PC-9 (cell line): ENCODE measurements around the gene FOXN1. TPM values are rescaled to one million over a fixed set of nuclear protein-coding genes. Genes with fewer than 3 reads are reported as not detected.

Source experiments
- BruUV-seq: library from RNA; stranded (reverse); fragments of 400-500 nt; replicated peaks from 2 replicates; lab custom pipeline; 2021; lab: Mats Ljungman, UMichigan
- CTCF ChIA-PET: fragments of 300-600 bp; sonication (Branson Sonifier 250); formaldehyde crosslinking; loops from one replicate; lab custom pipeline; 2022; ENCODE audit warnings: antibody characterized with exemption; lab: Charles Lee
- POLR2A ChIA-PET: fragments of 300-600 bp; sonication (Branson Sonifier 250); formaldehyde crosslinking; loops from one replicate; lab custom pipeline; 2022; ENCODE audit warnings: antibody characterized with exemption; ENCODE audit not compliant: unreplicated experiment; lab: Charles Lee
- DNase-seq, 2 experiments: peaks; one replicate each; pipeline versions ENCODE4 v3.0.0 to v3.0.0-alpha.2; 2015 to 2022; ENCODE audit warnings: mixed read lengths in 1 of 2
- H2AFZ ChIP-seq: fragments of 200-600 bp; sonication (generic); 2 replicates; pipeline ENCODE4 v1.8.1; 2017; ENCODE audit warnings: antibody characterized with exemption
- H3F3A ChIP-seq: fragments of 200-600 bp; sonication (generic); 2 replicates; pipeline ENCODE4 v1.8.1; 2017; ENCODE audit warnings: antibody characterized with exemption, mild to moderate bottlenecking, low read depth; ENCODE audit not compliant: insufficient read depth
- H3K27ac ChIP-seq: fragments of 200-600 bp; sonication (generic); 2 replicates; pipeline ENCODE4 v1.6.1; 2016; ENCODE audit warnings: mixed run types
- H3K27me3 ChIP-seq: fragments of 200-600 bp; sonication (generic); 2 replicates; pipeline ENCODE4 v1.6.1; 2016; ENCODE audit warnings: low read depth, mixed run types; ENCODE audit not compliant: insufficient read depth
- H3K36me3 ChIP-seq: fragments of 200-600 bp; sonication (generic); 2 replicates; pipeline ENCODE4 v1.6.1; 2016; ENCODE audit warnings: low read depth, mixed run types
- H3K4me1 ChIP-seq: fragments of 200-600 bp; sonication (generic); replicated peaks from 2 replicates; pipeline ENCODE4 v1.6.1; 2016; ENCODE audit warnings: mixed run types; ENCODE audit not compliant: insufficient read depth
- H3K4me2 ChIP-seq: fragments of 200-600 bp; sonication (generic); 2 replicates; pipeline ENCODE4 v1.6.1; 2017; ENCODE audit warnings: mixed run types
- H3K4me3 ChIP-seq: fragments of 200-600 bp; sonication (generic); 2 replicates; pipeline ENCODE4 v1.6.1; 2016; ENCODE audit warnings: mixed run types
- H3K79me2 ChIP-seq: fragments of 200-600 bp; sonication (generic); 2 replicates; pipeline ENCODE4 v1.6.1; 2017; ENCODE audit warnings: low read depth, mixed run types
- H3K9me2 ChIP-seq: fragments of 200-600 bp; sonication (generic); 2 replicates; pipeline ENCODE4 v1.8.1; 2017; ENCODE audit warnings: mild to moderate bottlenecking; ENCODE audit not compliant: insufficient read depth
- H3K9me3 ChIP-seq: fragments of 200-600 bp; sonication (generic); 2 replicates; pipeline ENCODE4 v1.8.1; 2016; ENCODE audit warnings: low read depth; ENCODE audit not compliant: insufficient read depth
- H4K20me1 ChIP-seq: fragments of 200-600 bp; sonication (generic); 2 replicates; pipeline ENCODE4 v1.8.1; 2017; ENCODE audit not compliant: insufficient read depth
- EZH2 ChIP-seq: fragments of 200-600 bp; sonication (generic); IDR thresholded peaks from 2 replicates; pipeline ENCODE4 v1.8.0; 2017; ENCODE audit warnings: antibody characterized with exemption, low read depth
- intact Hi-C: fragments of 100-400 bp; cut with micrococcal nuclease; formaldehyde crosslinking; loops from one replicate; pipeline ENCODE4 v1.10.0; 2022; ENCODE audit not compliant: unreplicated experiment
- total RNA-seq: library from RNA; stranded (reverse); gene quantifications from 2 replicates; pipeline ENCODE4 v1.2.3, GENCODE V29; 2021
- TF ChIP-seq, protein P1 (sequence below): fragments of 200-600 bp; sonication (generic); conservative IDR thresholded peaks from 2 replicates; pipeline ENCODE4 v1.6.1; 2017; ENCODE audit warnings: mixed run types, antibody characterized with exemption, mild to moderate bottlenecking, moderate library complexity

FOXN1 gene
- total RNA-seq, 1 experiment from 2014 or later: not detected

DNA sequence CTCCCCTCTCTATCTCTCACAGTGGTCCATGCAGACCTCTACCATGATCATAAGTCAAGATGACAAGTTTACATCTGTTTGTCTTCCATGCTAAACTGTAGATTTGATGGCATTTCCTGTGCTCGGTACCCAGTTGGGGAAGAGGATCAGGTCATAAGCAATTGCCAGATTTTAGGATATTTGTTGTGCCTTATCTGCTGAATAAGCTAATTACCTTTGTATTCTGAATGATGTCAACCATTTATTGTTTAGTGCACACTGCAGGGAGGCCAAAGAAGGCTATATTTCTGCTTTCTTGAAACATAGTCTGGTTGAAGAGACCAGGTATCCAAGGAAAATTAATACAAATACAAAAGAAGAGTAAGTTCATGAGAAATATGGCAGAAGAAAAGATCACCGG is 76.4 kb downstream of the FOXN1 start:
- no peak overlapping the region for H2AFZ ChIP-seq
- H3K27me3 ChIP-seq: no peaks in the 10 kb centered on the region
- H3K9me3 ChIP-seq: no peaks in the 10 kb centered on the region
- TF ChIP-seq EZH2: no peak
- TF ChIP-seq, protein P1, sequence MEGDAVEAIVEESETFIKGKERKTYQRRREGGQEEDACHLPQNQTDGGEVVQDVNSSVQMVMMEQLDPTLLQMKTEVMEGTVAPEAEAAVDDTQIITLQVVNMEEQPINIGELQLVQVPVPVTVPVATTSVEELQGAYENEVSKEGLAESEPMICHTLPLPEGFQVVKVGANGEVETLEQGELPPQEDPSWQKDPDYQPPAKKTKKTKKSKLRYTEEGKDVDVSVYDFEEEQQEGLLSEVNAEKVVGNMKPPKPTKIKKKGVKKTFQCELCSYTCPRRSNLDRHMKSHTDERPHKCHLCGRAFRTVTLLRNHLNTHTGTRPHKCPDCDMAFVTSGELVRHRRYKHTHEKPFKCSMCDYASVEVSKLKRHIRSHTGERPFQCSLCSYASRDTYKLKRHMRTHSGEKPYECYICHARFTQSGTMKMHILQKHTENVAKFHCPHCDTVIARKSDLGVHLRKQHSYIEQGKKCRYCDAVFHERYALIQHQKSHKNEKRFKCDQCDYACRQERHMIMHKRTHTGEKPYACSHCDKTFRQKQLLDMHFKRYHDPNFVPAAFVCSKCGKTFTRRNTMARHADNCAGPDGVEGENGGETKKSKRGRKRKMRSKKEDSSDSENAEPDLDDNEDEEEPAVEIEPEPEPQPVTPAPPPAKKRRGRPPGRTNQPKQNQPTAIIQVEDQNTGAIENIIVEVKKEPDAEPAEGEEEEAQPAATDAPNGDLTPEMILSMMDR: no peak
- H4K20me1 ChIP-seq: no peaks in the 10 kb centered on the region; the same call in 1 of the 2 replicates
- no peak for DNase-seq
- H3K4me2 ChIP-seq: no peak overlapping the region
- CTCF ChIA-PET: no interaction called here
- H3K36me3 ChIP-seq: 0 out of 2 replicates have a peak, but pooled peaks cover 18% of the 10 kb centered on the region
- H3K79me2 ChIP-seq: no peaks in the 10 kb centered on the region
- H3K4me3 ChIP-seq: no peak overlapping the region
- no peaks in the 10 kb centered on the region for H3K9me2 ChIP-seq
- H3K4me1 ChIP-seq: no peaks in the 10 kb centered on the region
- BruUV-seq: no TSS peak
- no peak overlapping the region for H3K27ac ChIP-seq
- intact Hi-C loops: no loop called here
- peaks cover 6% of the 10 kb centered on the region; the same call in 1 of the 2 replicates for H3F3A ChIP-seq
- POLR2A ChIA-PET: no interaction called here

DNA sequence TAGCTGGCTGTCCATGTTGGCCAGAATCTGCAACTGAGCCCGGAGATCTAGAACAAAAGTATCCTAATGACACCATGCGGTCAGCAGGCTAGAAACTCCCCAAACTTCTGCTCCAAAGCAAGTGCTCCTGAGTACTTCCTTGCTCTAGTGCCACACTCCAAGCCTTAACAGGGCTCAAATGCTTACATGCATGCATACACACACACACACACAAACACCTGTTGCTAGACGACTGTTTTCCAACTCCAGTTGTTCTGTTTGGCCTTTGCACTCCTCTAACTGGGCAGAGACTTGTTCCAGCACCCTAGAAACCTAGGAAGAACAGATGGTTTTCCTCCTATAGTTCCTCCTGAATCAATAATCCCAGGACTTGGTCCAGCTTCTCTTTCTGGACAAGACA is 78.3 kb downstream of the FOXN1 start:
- H3K79me2 ChIP-seq: no peaks in the 10 kb centered on the region
- ChIA-PET CTCF (no interaction called here), POLR2A (no interaction called here)
- no peak overlapping the region for H3K4me3 ChIP-seq
- no peaks in the 10 kb centered on the region for H3K27me3 ChIP-seq
- no peaks in the 10 kb centered on the region; the same call in 1 of the 2 replicates for H3F3A ChIP-seq
- no peaks in the 10 kb centered on the region; the same call in 1 of the 2 replicates for H4K20me1 ChIP-seq
- no peaks in the 10 kb centered on the region for H3K9me3 ChIP-seq
- no TSS peak for BruUV-seq
- H3K9me2 ChIP-seq: no peaks in the 10 kb centered on the region
- peaks cover 19% of the 10 kb centered on the region; the same call in 1 of the 2 replicates for H3K36me3 ChIP-seq
- intact Hi-C loops: no loop called here
- TF ChIP-seq EZH2: no peak
- TF ChIP-seq, protein P1: no peak
- no peak overlapping the region for H3K27ac ChIP-seq
- no peak overlapping the region for H2AFZ ChIP-seq
- no peaks in the 10 kb centered on the region for H3K4me1 ChIP-seq
- H3K4me2 ChIP-seq: no peak overlapping the region
- DNase-seq: no peak

DNA sequence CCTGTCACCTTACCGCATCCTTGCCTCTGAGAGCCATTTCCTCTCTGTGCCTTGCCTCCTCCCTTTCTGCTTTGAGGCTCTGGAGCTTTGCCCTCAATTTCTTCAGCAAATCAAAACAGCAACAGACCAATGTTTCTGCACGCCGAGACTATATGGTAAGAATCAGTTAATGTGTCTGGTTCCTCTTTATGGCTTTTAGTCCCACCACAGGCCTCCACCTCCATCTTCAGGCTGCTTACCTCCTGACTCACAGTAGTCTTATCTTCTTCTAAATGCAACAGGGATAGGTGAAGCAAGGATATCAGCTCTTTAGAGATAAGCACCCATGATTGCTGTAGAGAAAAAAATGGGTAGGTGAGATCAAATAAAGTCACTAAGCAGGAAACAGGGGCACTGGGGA is 79.7 kb downstream of the FOXN1 start:
- H3K9me3 ChIP-seq: no peaks in the 10 kb centered on the region
- ChIA-PET CTCF (no interaction called here), POLR2A (no interaction called here)
- no peak for DNase-seq
- H3K4me1 ChIP-seq: no peaks in the 10 kb centered on the region
- H2AFZ ChIP-seq: no peak overlapping the region
- H3K9me2 ChIP-seq: no peaks in the 10 kb centered on the region
- no peak for TF ChIP-seq EZH2
- TF ChIP-seq, protein P1: no peak
- H4K20me1 ChIP-seq: no peaks in the 10 kb centered on the region; the same call in 1 of the 2 replicates
- no peak overlapping the region for H3K27ac ChIP-seq
- no peaks in the 10 kb centered on the region for H3F3A ChIP-seq
- intact Hi-C loops: no loop called here
- peaks cover 28% of the 10 kb centered on the region for H3K36me3 ChIP-seq
- no peak overlapping the region for H3K4me2 ChIP-seq
- H3K79me2 ChIP-seq: no peaks in the 10 kb centered on the region
- no TSS peak for BruUV-seq
- no peak overlapping the region for H3K4me3 ChIP-seq
- H3K27me3 ChIP-seq: no peaks in the 10 kb centered on the region

Other genes starting within 250 kb of the FOXN1 start
- gene TMEM97, start 187.1 kb upstream of the FOXN1 start, total RNA-seq: 28.8 and 46.4 TPM in 2 replicates
- 35.3 and 42.3 TPM in 2 replicates for gene IFT20, start 170.9 kb upstream of the FOXN1 start, total RNA-seq
- gene TNFAIP1, start 170.6 kb upstream of the FOXN1 start, total RNA-seq: 46.8 and 48.8 TPM in 2 replicates
- gene POLDIP2, start 148.8 kb upstream of the FOXN1 start, total RNA-seq: 84.5 and 98.2 TPM in 2 replicates
- gene SEBOX, start 141.1 kb upstream of the FOXN1 start, total RNA-seq: not detected in 2 replicates
- not detected in 2 replicates for gene VTN, start 136.0 kb upstream of the FOXN1 start, total RNA-seq
- 7.3 and 8.6 TPM in 2 replicates for gene SARM1, start 134.7 kb upstream of the FOXN1 start, total RNA-seq
- gene SLC46A1, start 100.1 kb upstream of the FOXN1 start, total RNA-seq: 12.6 and 14.9 TPM in 2 replicates
- gene SLC13A2, start 32.7 kb upstream of the FOXN1 start, total RNA-seq: not detected in 2 replicates
- 39.7 and 48.8 TPM in 2 replicates for gene UNC119, start 46.3 kb downstream of the FOXN1 start, total RNA-seq
- gene PIGS, start 65.2 kb downstream of the FOXN1 start, total RNA-seq: 57.6 and 64.2 TPM in 2 replicates
- 17.4 and 21.6 TPM in 2 replicates for gene ALDOC, start 70.5 kb downstream of the FOXN1 start, total RNA-seq
- gene SPAG5, start 92.7 kb downstream of the FOXN1 start, total RNA-seq: 101 and 109 TPM in 2 replicates
- 21.7 and 25.8 TPM in 2 replicates for gene RSKR, start 107.8 kb downstream of the FOXN1 start, total RNA-seq
- 161 and 204 TPM in 2 replicates for gene BLTP2, start 138.8 kb downstream of the FOXN1 start, total RNA-seq
- 38.9 and 43.7 TPM in 2 replicates for gene SDF2, start 155.6 kb downstream of the FOXN1 start, total RNA-seq
- gene SUPT6H, start 155.9 kb downstream of the FOXN1 start, total RNA-seq: 46.7 and 63.3 TPM in 2 replicates
- gene PROCA1, start 205.5 kb downstream of the FOXN1 start, total RNA-seq: 14.2 and 15.8 TPM in 2 replicates
- 161 and 174 TPM in 2 replicates for gene RAB34, start 211.5 kb downstream of the FOXN1 start, total RNA-seq
- 1,474 and 1,510 TPM in 2 replicates for gene RPL23A, start 213.6 kb downstream of the FOXN1 start, total RNA-seq
- 14.7 and 19.4 TPM in 2 replicates for gene TLCD1, start 219.9 kb downstream of the FOXN1 start, total RNA-seq
- gene NEK8, start 222.4 kb downstream of the FOXN1 start, total RNA-seq: 11.5 and 12.1 TPM in 2 replicates
- 159 and 169 TPM in 2 replicates for gene TRAF4, start 237.7 kb downstream of the FOXN1 start, total RNA-seq